Neuronal stem cell (in vitro differentiated cells): ENCODE results near the gene C1QTNF1.

Experiments used
- DNase-seq: peaks from one replicate; pipeline ENCODE4 v3.0.0-alpha.2; 2013; ENCODE audit warnings: low spot score
- H2AFZ ChIP-seq: one replicate; pipeline ENCODE4 v1.6.1; 2013; ENCODE audit warnings: mild to moderate bottlenecking, low read length, inconsistent platforms
- H2AK5ac ChIP-seq: 2 replicates; pipeline ENCODE4 v1.6.1; 2013; ENCODE audit warnings: low read depth, mild to moderate bottlenecking, inconsistent platforms, low read length, moderate library complexity, mixed read lengths
- H2BK120ac ChIP-seq: 2 replicates; pipeline ENCODE4 v1.6.1; 2013; ENCODE audit warnings: low read depth, mild to moderate bottlenecking, inconsistent platforms, low read length, moderate library complexity, mixed read lengths
- H2BK12ac ChIP-seq: one replicate; pipeline ENCODE4 v1.6.1; 2013; ENCODE audit warnings: low read length, inconsistent platforms
- H2BK15ac ChIP-seq: 2 replicates; pipeline ENCODE4 v1.6.1; 2013; ENCODE audit warnings: mild to moderate bottlenecking, low read length, inconsistent platforms, mixed read lengths
- H2BK5ac ChIP-seq: one replicate; pipeline ENCODE4 v1.6.1; 2013; ENCODE audit warnings: inconsistent platforms, mild to moderate bottlenecking, low read length, moderate library complexity
- H3K14ac ChIP-seq: one replicate; pipeline ENCODE4 v1.6.1; 2013; ENCODE audit warnings: low read length, inconsistent platforms
- H3K18ac ChIP-seq: 2 replicates; pipeline ENCODE4 v1.6.1; 2013; ENCODE audit warnings: low read length, inconsistent platforms
- H3K23ac ChIP-seq: 2 replicates; pipeline ENCODE4 v1.6.1; 2013; ENCODE audit warnings: low read depth, mild to moderate bottlenecking, mixed read lengths, low read length, inconsistent platforms; ENCODE audit not compliant: poor library complexity
- H3K27ac ChIP-seq: replicated peaks from 3 replicates; pipeline ENCODE4 v1.5.1; 2013; ENCODE audit warnings: low read length, inconsistent platforms
- H3K27me3 ChIP-seq, 3 experiments: 2 replicates each; pipeline ENCODE4 v1.6.1; 2013; ENCODE audit warnings: low read length in 3 of 3, mild to moderate bottlenecking in 2 of 3, inconsistent platforms in 1 of 3, low read depth in 1 of 3, mixed read lengths in 1 of 3, moderate library complexity in 1 of 3; ENCODE audit not compliant: control insufficient read depth in 3 of 3, insufficient read depth in 3 of 3
- H3K36me3 ChIP-seq, 2 donors: replicated peaks in 1 of 2; 2 replicates each; pipeline ENCODE4 v1.6.1; 2013; ENCODE audit warnings: low read length in 2 of 2; ENCODE audit not compliant: control insufficient read depth in 2 of 2, insufficient read depth in 2 of 2
- H3K4ac ChIP-seq: 2 replicates; pipeline ENCODE4 v1.6.1; 2013; ENCODE audit warnings: inconsistent platforms, mild to moderate bottlenecking, low read length, moderate library complexity
- H3K4me1 ChIP-seq, 2 donors: 1 replicate in 1 of 2; 2 replicates in 1 of 2; pipeline ENCODE4 v1.6.1; 2013; ENCODE audit warnings: low read length in 2 of 2, low read depth in 1 of 2; ENCODE audit not compliant: control insufficient read depth in 2 of 2, insufficient read depth in 1 of 2
- H3K4me2 ChIP-seq: one replicate; pipeline ENCODE4 v1.6.1; 2013; ENCODE audit warnings: mild to moderate bottlenecking, low read length, inconsistent platforms; ENCODE audit not compliant: insufficient read depth, poor library complexity, severe bottlenecking
- H3K4me3 ChIP-seq, 2 donors: 2 replicates each; pipeline ENCODE4 v1.5.1; 2013; ENCODE audit warnings: low read length in 2 of 2, mild to moderate bottlenecking in 2 of 2, inconsistent platforms in 1 of 2, moderate library complexity in 1 of 2
- H3K79me1 ChIP-seq: one replicate; pipeline ENCODE4 v1.6.1; 2013; ENCODE audit warnings: low read depth, mild to moderate bottlenecking, inconsistent platforms, low read length, moderate library complexity
- H3K9ac ChIP-seq: one replicate; pipeline ENCODE4 v1.6.1; 2013; ENCODE audit warnings: mild to moderate bottlenecking, low read depth, low read length, inconsistent platforms; ENCODE audit not compliant: poor library complexity
- H3K9me3 ChIP-seq, 2 donors: replicated peaks in 1 of 2; 2 replicates each; pipeline versions ENCODE3 to v1.6.1; 2013; ENCODE audit warnings: low read length in 2 of 2, mild to moderate bottlenecking in 2 of 2, inconsistent platforms in 1 of 2, low read depth in 1 of 2, mixed read lengths in 1 of 2, moderate library complexity in 1 of 2; ENCODE audit not compliant: control insufficient read depth in 2 of 2, insufficient read depth in 1 of 2
- H4K8ac ChIP-seq: one replicate; pipeline ENCODE4 v1.6.1; 2013; ENCODE audit warnings: low read depth, mild to moderate bottlenecking, inconsistent platforms, low read length, moderate library complexity
- H4K91ac ChIP-seq: one replicate; pipeline ENCODE4 v1.6.1; 2013; ENCODE audit warnings: low read length, low read depth, mild to moderate bottlenecking, inconsistent platforms; ENCODE audit not compliant: poor library complexity
- WGBS, 2 donors: extraction: QIAGEN DNeasy Blood & Tissue Kit; methylation state at CpG; one replicate each; pipeline ENCODE4 v1.1.7; 2013; ENCODE audit warnings: missing lambda C conversion rate in 2 of 2, mixed read lengths in 1 of 2; ENCODE audit not compliant: insufficient read length in 2 of 2, insufficient replicate concordance in 1 of 2; ENCODE audit errors: extremely low coverage in 2 of 2; 5-methylcytosine and 5-hydroxymethylcytosine counted together

Gene C1QTNF1

DNA sequence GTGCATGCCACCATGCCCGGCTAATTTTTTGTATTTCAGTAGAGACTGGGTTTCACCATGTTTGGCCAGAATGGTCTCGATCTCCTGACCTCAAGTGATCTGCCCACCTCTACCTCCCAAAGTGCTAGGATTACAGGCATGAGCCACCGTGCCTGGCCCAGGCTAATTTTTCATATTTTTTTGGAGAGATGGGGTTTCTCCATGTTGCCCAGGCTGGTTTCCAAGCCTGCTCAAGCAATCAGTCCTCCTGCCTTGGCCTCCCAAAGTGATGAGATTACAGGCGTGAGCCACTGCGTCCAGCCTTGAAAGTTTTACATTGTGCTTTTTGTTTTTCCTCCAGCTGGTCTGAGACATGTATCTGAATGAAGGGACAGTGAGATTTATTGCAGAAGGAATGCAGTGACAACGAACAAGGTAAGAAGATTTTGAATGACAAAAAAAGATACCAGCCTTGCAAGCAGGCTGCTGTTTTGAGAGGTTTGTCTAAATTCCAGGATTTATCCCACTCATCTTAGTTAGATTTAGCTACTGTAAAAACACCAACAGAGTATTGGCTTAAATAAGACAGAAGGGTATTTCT, 47.3 kb downstream of the C1QTNF1 start:
- no peak for DNase-seq
- no peak overlapping the region for H3K14ac ChIP-seq
- peaks cover 0 to 2% of the 10 kb centered on the region in 2 donors for H3K9me3 ChIP-seq
- H3K4me2 ChIP-seq, result no peak overlapping the region
- H3K9ac ChIP-seq, result no peak overlapping the region
- H2BK5ac ChIP-seq, result no peak overlapping the region
- no peak overlapping the region for H2BK15ac ChIP-seq
- peaks cover 6% of the 10 kb centered on the region in 2 donors for H3K4me1 ChIP-seq
- H3K27me3 ChIP-seq, result peaks cover 0 to 30% (median 2%) of the 10 kb centered on the region in 3 experiments
- H3K36me3 ChIP-seq, result no peaks in the 10 kb centered on the region
- H3K18ac ChIP-seq, result no peak overlapping the region
- H4K91ac ChIP-seq, result no peak overlapping the region
- no peak overlapping the region for H4K8ac ChIP-seq
- no peak overlapping the region for H3K4me3 ChIP-seq
- no peak overlapping the region for H3K4ac ChIP-seq
- H3K27ac ChIP-seq, result no peak overlapping the region
- no peak overlapping the region for H2AK5ac ChIP-seq
- no CpG with 5 or more reads among the region's 6 CpGs for WGBS, 2 donors
- no peaks in the 10 kb centered on the region for H3K79me1 ChIP-seq
- H2BK120ac ChIP-seq, result no peak overlapping the region
- H2BK12ac ChIP-seq, result no peak overlapping the region
- H3K23ac ChIP-seq, result no peak overlapping the region
- H2AFZ ChIP-seq, result no peak overlapping the region

DNA sequence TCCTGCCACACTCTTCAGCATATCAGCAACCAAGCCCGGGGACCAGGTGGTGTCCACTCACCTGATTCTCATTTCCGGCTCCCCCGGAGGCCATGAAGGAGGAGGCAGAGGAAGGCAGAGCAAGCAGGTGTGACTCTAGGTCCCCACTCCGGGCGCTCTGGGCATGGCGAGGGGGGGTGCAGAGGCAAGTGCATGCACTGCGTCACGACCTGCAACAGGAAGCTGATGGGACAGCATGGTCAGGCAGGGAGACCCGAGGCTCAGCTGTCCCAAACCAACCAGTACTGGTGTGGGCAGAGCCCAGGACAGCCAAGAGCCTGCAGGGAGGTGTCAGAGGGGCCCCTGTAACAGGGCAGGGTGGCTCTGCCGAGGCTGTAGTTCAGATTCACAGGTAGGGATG, 48.6 kb downstream of the C1QTNF1 start:
- H3K4me3 ChIP-seq, result no peak overlapping the region
- peak overlapping the region; percentile 13 for H3K14ac ChIP-seq
- no peak overlapping the region for H3K9ac ChIP-seq
- H4K91ac ChIP-seq, result no peak overlapping the region
- peaks cover 6% of the 10 kb centered on the region in 2 donors for H3K4me1 ChIP-seq
- no peak overlapping the region for H3K4me2 ChIP-seq
- H3K4ac ChIP-seq, result no peak overlapping the region
- no peak overlapping the region for H2AK5ac ChIP-seq
- no peak overlapping the region for H2BK120ac ChIP-seq
- H4K8ac ChIP-seq, result no peak overlapping the region
- no peaks in the 10 kb centered on the region for H3K36me3 ChIP-seq
- peak overlapping the region; percentile 67 for H3K18ac ChIP-seq
- H3K27ac ChIP-seq, result no peak overlapping the region
- DNase-seq, result no peak
- no peak overlapping the region for H2BK15ac ChIP-seq
- no peaks in the 10 kb centered on the region for H3K79me1 ChIP-seq
- peak overlapping the region; percentile 69 for H3K23ac ChIP-seq
- H3K27me3 ChIP-seq, result peaks cover 0 to 27% (median 2%) of the 10 kb centered on the region in 3 experiments
- H3K9me3 ChIP-seq, result peaks cover 0 to 2% of the 10 kb centered on the region in 2 donors
- no peak overlapping the region for H2AFZ ChIP-seq
- no peak overlapping the region for H2BK5ac ChIP-seq
- no CpG with 5 or more reads among the region's 10 CpGs for WGBS, 2 donors
- H2BK12ac ChIP-seq, result no peak overlapping the region

DNA sequence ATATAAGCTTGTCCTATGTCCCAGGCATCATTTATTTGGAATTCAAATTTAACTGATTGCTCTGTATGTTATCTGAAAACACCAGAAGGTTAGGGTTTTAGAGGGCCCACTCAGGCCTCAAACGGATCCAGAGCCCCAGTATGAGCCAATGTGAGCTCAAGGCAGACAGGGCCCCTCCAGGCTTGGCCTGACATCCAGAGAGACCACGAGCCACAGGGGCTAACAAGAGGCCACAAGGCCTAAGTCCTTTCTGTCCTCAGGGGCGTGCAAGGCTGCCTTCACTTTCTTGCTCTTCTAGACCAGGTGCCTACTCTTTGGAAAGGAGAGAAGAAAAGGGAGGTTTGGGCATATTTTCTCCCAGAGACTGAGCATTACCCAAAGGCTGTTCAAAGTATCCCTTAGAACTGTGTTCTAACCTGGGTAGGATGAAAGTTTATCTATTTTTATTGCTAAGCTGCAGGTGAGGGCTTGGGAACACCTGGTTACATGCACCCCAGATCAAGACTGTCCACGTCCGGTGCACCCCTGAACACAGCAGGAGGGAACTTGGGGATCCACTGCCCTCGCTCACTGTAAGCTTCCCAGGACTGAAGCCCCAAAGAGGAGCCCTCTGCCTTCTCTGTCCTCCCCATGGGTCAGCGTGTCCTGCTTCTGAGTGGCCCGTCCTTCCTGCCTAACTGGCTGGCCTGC, 49.2 kb downstream of the C1QTNF1 start:
- Histone ChIP-seq H4K8ac (no peak overlapping the region), H2BK12ac (no peak overlapping the region), H3K36me3 (no peaks in the 10 kb centered on the region), H2BK15ac (no peak overlapping the region), H4K91ac (no peak overlapping the region), H3K9me3 (peaks cover 0 to 2% of the 10 kb centered on the region in 2 donors), H2AFZ (peak overlapping the region; percentile 33), H3K4me3 (no peak overlapping the region), H2AK5ac (no peak overlapping the region), H2BK5ac (no peak overlapping the region), H3K4me1 (peaks cover 6% of the 10 kb centered on the region in 2 donors), H3K79me1 (no peaks in the 10 kb centered on the region), H3K27ac (no peak overlapping the region), H3K27me3 (peaks cover 0 to 23% (median 2%) of the 10 kb centered on the region in 3 experiments), H3K4ac (no peak overlapping the region), H3K4me2 (no peak overlapping the region), H3K9ac (no peak overlapping the region), H2BK120ac (no peak overlapping the region), H3K18ac (no peak overlapping the region), H3K14ac (no peak overlapping the region), H3K23ac (no peak overlapping the region)
- DNase-seq, result no peak
- no CpG with 5 or more reads among the region's 8 CpGs for WGBS, 2 donors

DNA sequence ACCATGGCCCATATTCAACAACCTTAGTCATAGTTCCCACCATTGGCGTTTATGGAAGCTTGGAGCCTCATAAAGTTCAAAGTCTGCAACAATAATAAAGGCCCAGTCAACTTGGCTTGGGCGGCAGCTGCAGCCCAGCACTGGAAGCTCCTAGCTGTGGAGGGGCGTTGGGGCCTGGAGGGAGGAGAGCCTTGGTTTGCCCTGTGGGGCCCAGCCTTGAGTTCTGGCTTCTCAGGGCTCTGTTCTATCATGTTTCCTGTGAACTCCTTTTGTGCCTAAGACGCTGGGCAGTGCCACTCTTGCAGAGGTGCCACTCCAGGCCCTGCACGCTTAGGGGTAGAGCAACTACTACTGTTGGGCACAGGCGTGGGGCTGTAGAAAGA, 49.7 kb downstream of the C1QTNF1 start:
- no CpG with 5 or more reads among the region's 6 CpGs for WGBS, 2 donors
- H3K14ac ChIP-seq, result no peak overlapping the region
- H3K9ac ChIP-seq, result no peak overlapping the region
- H4K8ac ChIP-seq, result no peak overlapping the region
- peaks cover 0 to 23% (median 2%) of the 10 kb centered on the region in 3 experiments for H3K27me3 ChIP-seq
- no peak overlapping the region for H2BK15ac ChIP-seq
- no peaks in the 10 kb centered on the region for H3K79me1 ChIP-seq
- H2AK5ac ChIP-seq, result no peak overlapping the region
- H4K91ac ChIP-seq, result no peak overlapping the region
- peak overlapping the region; percentile 33 for H2AFZ ChIP-seq
- no peak overlapping the region for H2BK12ac ChIP-seq
- no peak overlapping the region for H3K4me3 ChIP-seq
- no peak for DNase-seq
- no peak overlapping the region for H2BK5ac ChIP-seq
- no peak overlapping the region for H2BK120ac ChIP-seq
- no peak overlapping the region for H3K18ac ChIP-seq
- H3K9me3 ChIP-seq, result peaks cover 0 to 2% of the 10 kb centered on the region in 2 donors
- no peak overlapping the region for H3K4ac ChIP-seq
- no peak overlapping the region for H3K4me2 ChIP-seq
- H3K23ac ChIP-seq, result no peak overlapping the region
- H3K36me3 ChIP-seq, result peaks cover under 1 to 2% of the 10 kb centered on the region in 2 donors
- H3K4me1 ChIP-seq, result peaks cover 6% of the 10 kb centered on the region in 2 donors
- H3K27ac ChIP-seq, result no peak overlapping the region
